Activated T-cell treated with anti-CD3 and anti-CD28 coated beads, Interleukin-2, amount 50 U/mL, for 72 hours (primary cell): ENCODE results near the gene SEMA3E. TPM values are rescaled to one million over a fixed set of nuclear protein-coding genes. Genes with fewer than 3 reads are reported as not detected.
"Not testable (repeated sequence)": the region's sequence is repeated elsewhere in the genome, so short reads cannot be mapped to it uniquely, and the experiment has no call there.

Experiments used
- ATAC-seq, 2 donors: fragments of 150-1000 bp; cut with Tn5 transposase; replicated peaks in 1 of 2; 2 replicates each; pipeline ENCODE4 v1.10.0; 2021; ENCODE audit warnings: moderate library complexity in 2 of 2, mild to moderate bottlenecking in 1 of 2
- DNase-seq, 2 donors: peaks; one replicate each; pipeline ENCODE4 v3.0.0; 2021 to 2022; ENCODE audit warnings: mixed read lengths in 1 of 2
- H3K27ac Mint-ChIP-seq: one replicate; pipeline ENCODE4 v1.8.0; 2022; ENCODE audit warnings: mild to moderate bottlenecking, moderate library complexity, mixed read lengths
- H3K27me3 Mint-ChIP-seq: one replicate; pipeline ENCODE4 v1.8.0; 2022; ENCODE audit warnings: low read depth, mixed read lengths
- H3K36me3 Mint-ChIP-seq, 2 donors: one replicate each; pipeline ENCODE4 v1.8.0; 2022; ENCODE audit warnings: mixed read lengths in 2 of 2, mild to moderate bottlenecking in 1 of 2; ENCODE audit not compliant: insufficient read depth in 2 of 2
- H3K4me1 Mint-ChIP-seq: one replicate; pipeline ENCODE4 v1.8.0; 2022; ENCODE audit warnings: low read depth, mixed read lengths
- H3K4me3 Mint-ChIP-seq, 2 donors: one replicate each; pipeline ENCODE4 v1.8.0; 2022; ENCODE audit warnings: mild to moderate bottlenecking in 2 of 2, mixed read lengths in 2 of 2, moderate library complexity in 2 of 2
- H3K9me3 Mint-ChIP-seq, 2 donors: one replicate each; pipeline ENCODE4 v1.8.0; 2022; ENCODE audit warnings: mixed read lengths in 2 of 2
- total RNA-seq, 2 donors: library from RNA; stranded (reverse); gene quantifications; one replicate each; pipeline ENCODE4 v1.2.3, GENCODE V29; 2022

The SEMA3E gene
- not detected for total RNA-seq

DNA sequence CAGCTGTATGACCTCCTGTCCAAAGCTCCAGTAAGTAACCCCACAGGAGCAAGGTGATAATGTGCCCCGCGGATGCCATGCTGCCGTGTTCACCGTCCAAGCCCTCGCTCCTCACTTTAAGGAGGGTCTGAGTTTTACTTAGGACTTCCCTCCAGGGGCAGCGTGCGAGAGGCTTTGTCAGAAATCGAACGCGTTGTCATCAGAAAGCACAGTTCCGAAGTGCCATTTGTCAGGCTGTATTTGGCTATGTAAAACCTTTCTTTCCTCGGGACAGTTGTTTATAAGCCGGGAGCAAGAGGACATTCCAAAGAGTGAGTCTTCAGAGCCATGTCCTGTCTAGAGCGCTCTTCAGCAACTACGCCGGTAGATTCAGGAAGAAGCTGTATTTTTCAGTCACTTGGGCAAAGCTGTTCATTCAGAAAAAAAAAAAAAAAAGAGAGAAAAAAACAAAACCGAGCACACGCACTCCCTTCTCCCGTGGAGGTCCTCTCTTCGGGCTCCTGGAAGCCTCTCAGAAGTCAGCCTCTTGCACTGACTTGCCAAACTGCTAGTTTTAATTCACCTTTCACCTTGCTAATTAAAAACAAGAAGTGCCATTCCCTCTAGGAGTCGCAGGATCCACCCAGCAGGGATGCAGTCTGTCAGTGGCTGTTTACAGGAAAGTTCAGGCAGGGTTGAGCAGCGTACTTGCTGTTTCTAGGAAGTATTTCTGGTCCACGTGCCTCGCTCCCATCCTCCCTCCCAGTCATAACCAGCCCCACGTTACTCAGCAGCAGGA is at the start of gene SEMA3E:
Gene SEMA3E (minus strand): TSS at position 676 of the 778 bp plus-strand sequence.
- ATAC-seq (no peak), DNase-seq (no peak)
- no peaks in the 10 kb centered on the region for H3K4me1 Mint-ChIP-seq
- peaks cover 16% of the 10 kb centered on the region for H3K27me3 Mint-ChIP-seq
- peaks cover 2 to 4% of the 10 kb centered on the region in 2 donors for H3K9me3 Mint-ChIP-seq
- no peaks in the 10 kb centered on the region for H3K36me3 Mint-ChIP-seq
- H3K27ac Mint-ChIP-seq: no peak within 1 kb of the TSS
- no peak within 1 kb of the TSS for H3K4me3 Mint-ChIP-seq

- no peak overlapping the region for H3K27ac Mint-ChIP-seq
- ATAC-seq: no peak
- no peak for DNase-seq
- peaks cover 1 to 8% of the 10 kb centered on the region in 2 donors for H3K9me3 Mint-ChIP-seq
- no peaks in the 10 kb centered on the region for H3K27me3 Mint-ChIP-seq
- H3K36me3 Mint-ChIP-seq: no peaks in the 10 kb centered on the region
- H3K4me1 Mint-ChIP-seq: no peaks in the 10 kb centered on the region
- H3K4me3 Mint-ChIP-seq: no peak overlapping the region
Observed at GRCh38 chr7:83697804-83698530, 49.0 kb upstream of the SEMA3E start.

- Mint-ChIP-seq H3K36me3 (no peaks in the 10 kb centered on the region), H3K9me3 (peaks cover 1 to 6% of the 10 kb centered on the region in 2 donors), H3K27ac (no peak overlapping the region), H3K4me1 (no peaks in the 10 kb centered on the region), H3K4me3 (no peak overlapping the region), H3K27me3 (peaks cover 2% of the 10 kb centered on the region)
- ATAC-seq (no peak), DNase-seq (no peak)
Observed at GRCh38 chr7:83696101-83696500, 47.2 kb upstream of the SEMA3E start.

- peaks cover 6% of the 10 kb centered on the region for H3K27me3 Mint-ChIP-seq
- ATAC-seq (no peak), DNase-seq (no peak)
- no peaks in the 10 kb centered on the region for H3K4me1 Mint-ChIP-seq
- H3K9me3 Mint-ChIP-seq: peaks cover 1 to 9% of the 10 kb centered on the region in 2 donors
- no peak overlapping the region for H3K27ac Mint-ChIP-seq
- H3K36me3 Mint-ChIP-seq: no peaks in the 10 kb centered on the region
- no peak overlapping the region for H3K4me3 Mint-ChIP-seq
Observed at GRCh38 chr7:83695128-83695960, 46.4 kb upstream of the SEMA3E start.

DNA sequence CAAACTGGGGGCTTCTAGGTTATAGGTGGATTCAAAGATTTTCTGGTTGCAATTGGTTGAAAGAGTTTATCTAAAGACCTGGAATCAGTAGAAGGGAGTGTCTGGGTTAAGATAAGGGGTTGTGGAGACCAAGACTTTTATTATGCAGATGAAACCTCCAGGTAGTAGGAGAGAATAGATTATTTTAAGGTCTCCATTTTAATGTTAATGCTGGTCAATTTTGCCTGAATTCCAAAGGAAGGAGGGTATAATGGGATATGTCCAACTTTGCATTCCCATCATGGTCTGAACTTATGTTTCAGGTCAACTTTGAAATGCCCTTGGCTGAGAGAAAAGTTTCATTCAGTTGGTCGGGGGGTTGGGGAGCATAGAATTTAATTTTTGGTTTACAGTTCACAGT is 44.3 kb upstream of the SEMA3E start:
- no peaks in the 10 kb centered on the region for H3K36me3 Mint-ChIP-seq
- no peak overlapping the region for H3K27ac Mint-ChIP-seq
- H3K4me1 Mint-ChIP-seq: no peaks in the 10 kb centered on the region
- peaks cover 6% of the 10 kb centered on the region for H3K27me3 Mint-ChIP-seq
- ATAC-seq (no peak), DNase-seq (no peak)
- no peak overlapping the region for H3K4me3 Mint-ChIP-seq
- H3K9me3 Mint-ChIP-seq: peaks cover 1 to 5% of the 10 kb centered on the region in 2 donors

- no peaks in the 10 kb centered on the region for H3K4me1 Mint-ChIP-seq
- peaks cover 1 to 5% of the 10 kb centered on the region in 2 donors for H3K9me3 Mint-ChIP-seq
- ATAC-seq (no peak), DNase-seq (no peak)
- no peaks in the 10 kb centered on the region for H3K36me3 Mint-ChIP-seq
- H3K27me3 Mint-ChIP-seq: peaks cover 6% of the 10 kb centered on the region
- H3K27ac Mint-ChIP-seq: peak overlapping the region; percentile 35
- no peak overlapping the region for H3K4me3 Mint-ChIP-seq
Observed at GRCh38 chr7:83691095-83691494, 42.2 kb upstream of the SEMA3E start.

- no peak overlapping the region for H3K27ac Mint-ChIP-seq
- no peaks in the 10 kb centered on the region for H3K36me3 Mint-ChIP-seq
- no peak overlapping the region for H3K4me3 Mint-ChIP-seq
- peaks cover 6% of the 10 kb centered on the region for H3K27me3 Mint-ChIP-seq
- no peaks in the 10 kb centered on the region for H3K4me1 Mint-ChIP-seq
- H3K9me3 Mint-ChIP-seq: peaks cover 1 to 3% of the 10 kb centered on the region in 2 donors
- DNase-seq: no peak
- no peak for ATAC-seq
Observed at GRCh38 chr7:83689855-83690254, 40.9 kb upstream of the SEMA3E start.

- no peaks in the 10 kb centered on the region for H3K36me3 Mint-ChIP-seq
- no peak overlapping the region for H3K4me3 Mint-ChIP-seq
Observed at GRCh38 chr7:83686416-83686815, 37.5 kb upstream of the SEMA3E start.

GRCh38 chr7:83684928-83685327 is 36.0 kb upstream of the SEMA3E start:
- H3K9me3 Mint-ChIP-seq: peaks cover 0 to 2% of the 10 kb centered on the region in 2 donors

More at GRCh38 chr7:83686416-83686815, 37.5 kb upstream of the SEMA3E start:
- ATAC-seq (no peak), DNase-seq (no peak)
- Mint-ChIP-seq H3K9me3 (peaks cover 0 to 5% of the 10 kb centered on the region in 2 donors), H3K4me1 (no peaks in the 10 kb centered on the region), H3K27me3 (peaks cover 6% of the 10 kb centered on the region), H3K27ac (no peak overlapping the region)

DNA sequence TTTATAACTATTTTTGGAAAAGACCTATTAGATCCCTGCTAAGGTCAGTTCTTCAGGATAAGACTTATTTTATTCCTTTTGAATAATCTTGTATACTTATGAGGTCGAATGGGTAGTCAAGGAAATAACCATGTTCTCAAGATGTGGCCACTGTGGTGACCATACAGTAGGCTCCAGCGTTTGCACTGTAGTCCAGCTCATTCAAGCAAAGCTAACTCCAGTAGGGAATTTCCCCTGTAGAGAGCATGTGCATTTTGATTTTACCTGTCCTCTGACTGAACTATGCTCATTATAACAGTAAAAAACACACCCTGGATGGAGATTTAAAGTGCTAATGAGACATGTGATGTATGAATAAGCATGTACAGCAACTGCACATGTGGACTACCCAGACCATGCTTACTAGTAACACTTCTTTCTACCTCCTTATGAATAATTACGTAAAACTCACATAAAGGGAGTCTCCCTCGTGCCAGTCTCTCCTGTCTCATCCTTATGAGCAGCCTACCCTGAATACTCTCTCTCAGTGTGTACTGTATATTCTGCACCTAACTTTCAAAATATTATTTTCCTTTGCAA is 32.4 kb upstream of the SEMA3E start:
- Mint-ChIP-seq H3K27ac (no peak overlapping the region), H3K27me3 (no peaks in the 10 kb centered on the region), H3K9me3 (peaks cover 0 to 4% of the 10 kb centered on the region in 2 donors), H3K4me1 (no peaks in the 10 kb centered on the region), H3K36me3 (no peaks in the 10 kb centered on the region), H3K4me3 (no peak overlapping the region)
- ATAC-seq (no peak), DNase-seq (no peak)

More at GRCh38 chr7:83684928-83685327, 36.0 kb upstream of the SEMA3E start:
- Mint-ChIP-seq H3K27me3 (no peaks in the 10 kb centered on the region), H3K4me1 (no peaks in the 10 kb centered on the region), H3K36me3 (no peaks in the 10 kb centered on the region), H3K27ac (no peak overlapping the region), H3K4me3 (no peak overlapping the region)
- DNase-seq (no peak), ATAC-seq (no peak)

GRCh38 chr7:83677180-83677866 is 28.4 kb upstream of the SEMA3E start:
- H3K9me3 Mint-ChIP-seq: peaks cover 0 to 2% of the 10 kb centered on the region in 2 donors
- no peaks in the 10 kb centered on the region for H3K4me1 Mint-ChIP-seq
- no peaks in the 10 kb centered on the region for H3K27me3 Mint-ChIP-seq
- ATAC-seq (no peak), DNase-seq (no peak)
- no peak overlapping the region for H3K27ac Mint-ChIP-seq
- peaks cover 0 to 2% of the 10 kb centered on the region in 2 donors for H3K36me3 Mint-ChIP-seq
- H3K4me3 Mint-ChIP-seq: no peak overlapping the region

- not testable (repeated sequence) for H3K4me3 Mint-ChIP-seq, H3K27ac Mint-ChIP-seq, H3K36me3 Mint-ChIP-seq, H3K4me1 Mint-ChIP-seq, H3K9me3 Mint-ChIP-seq, H3K27me3 Mint-ChIP-seq, ATAC-seq, DNase-seq
Observed at GRCh38 chr7:83673291-83673690, 24.4 kb upstream of the SEMA3E start.
